GM19397 (cell line): ENCODE results near the gene REXO4.
"Not testable (repeated sequence)": the region's sequence is repeated elsewhere in the genome, so short reads cannot be mapped to it uniquely, and the experiment has no call there.

Experiments
- ATAC-seq: cut with Tn5 transposase; IDR thresholded peaks from one replicate; pipeline ENCODE4 v1.9.1; 2021; ENCODE audit warnings: mild to moderate bottlenecking, moderate library complexity; ENCODE audit not compliant: unreplicated experiment

The REXO4 gene

DNA sequence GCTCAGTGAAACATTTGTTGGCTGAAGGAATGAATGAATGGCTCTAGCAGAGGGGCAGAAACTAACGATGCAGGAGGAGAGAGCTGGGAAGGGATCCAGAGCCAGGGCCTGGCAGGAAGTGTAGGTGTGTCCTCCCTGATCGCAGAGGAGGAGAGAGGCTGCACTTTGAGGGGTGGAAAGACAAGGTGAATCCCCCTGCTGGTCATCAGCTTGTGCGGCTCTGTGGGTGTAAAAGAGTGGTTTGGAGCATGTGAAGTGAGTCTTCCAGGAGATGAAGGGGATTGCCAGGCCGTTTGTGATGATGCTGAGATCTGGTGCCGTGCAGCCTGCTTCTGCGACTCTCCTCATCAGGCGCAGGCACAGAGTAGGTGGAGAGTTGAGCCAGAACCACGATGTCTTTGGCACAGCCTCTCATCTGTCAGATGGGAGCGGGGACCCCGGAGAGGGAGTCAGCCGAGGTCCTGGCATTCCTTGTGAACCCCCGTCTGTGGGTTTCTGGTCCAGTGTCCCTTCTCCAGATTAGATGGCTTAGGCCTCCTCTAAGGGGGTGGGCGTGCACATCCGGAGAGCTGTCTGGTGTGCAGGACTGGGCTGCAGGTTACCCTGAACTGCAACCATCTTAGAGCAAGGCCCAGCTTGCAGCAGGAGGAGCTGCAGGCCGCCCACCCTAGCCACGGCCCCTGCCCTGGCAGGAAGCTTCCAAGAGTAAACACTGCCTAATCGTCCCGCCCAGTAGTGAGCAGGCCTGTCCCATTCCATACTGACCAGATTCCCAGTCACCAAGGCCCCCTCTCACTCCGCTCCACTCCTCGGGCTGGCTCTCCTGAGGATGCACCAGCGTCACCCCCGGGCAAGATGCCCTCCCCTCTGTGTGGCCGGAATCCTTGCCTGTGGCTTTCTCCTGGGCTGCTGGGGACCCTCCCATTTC is 4.1 kb upstream of the REXO4 start, which contains the start of gene ADAMTS13:
Gene ADAMTS13, plus strand, starts transcription at position 753 of the 928 bp plus-strand sequence. Its CDS starts 77 bp downstream, at position 830.
- no peak for ATAC-seq

DNA sequence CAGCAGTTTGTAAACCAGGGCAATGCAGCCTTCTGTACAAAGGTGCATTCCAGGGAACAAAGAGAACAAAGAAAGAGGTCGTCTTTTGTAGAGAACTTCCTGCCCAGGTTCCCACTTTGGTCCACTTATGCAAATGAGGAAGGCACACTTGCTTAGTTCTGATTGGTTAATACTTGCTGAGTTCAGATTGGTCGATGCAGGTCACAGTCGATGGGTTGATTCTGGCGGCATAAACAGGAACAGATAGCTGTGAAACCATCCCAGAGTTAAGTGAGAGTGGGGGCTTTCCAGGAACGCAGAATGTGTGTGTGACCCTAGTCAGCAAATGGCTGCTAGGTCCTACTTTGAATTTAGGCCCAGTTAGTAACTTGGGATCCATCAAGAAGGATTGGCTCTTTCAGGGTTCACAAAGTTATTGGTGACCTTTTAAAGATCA is 2.6 kb upstream of the REXO4 start:
- no peak for ATAC-seq

DNA sequence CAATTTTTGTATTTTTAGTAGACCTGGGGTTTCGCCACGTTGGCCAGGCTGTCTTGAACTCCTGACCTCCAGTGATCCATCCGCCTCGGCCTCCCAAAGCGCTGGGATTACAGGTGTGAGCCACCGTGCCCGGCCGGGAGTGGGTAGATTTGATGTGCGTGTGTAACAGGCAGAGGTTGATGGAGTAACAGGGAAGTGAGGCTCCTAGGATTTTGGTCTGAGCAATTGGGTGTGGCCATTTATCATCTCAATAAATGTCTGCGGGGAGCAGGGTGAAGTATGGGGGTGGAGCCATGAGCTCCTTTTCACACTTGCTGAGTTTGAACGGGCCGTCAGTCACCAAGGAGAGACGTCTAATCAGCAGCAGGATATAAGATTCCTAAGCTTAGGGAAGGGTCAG is 1.2 kb upstream of the REXO4 start:
- ATAC-seq, result no peak

DNA sequence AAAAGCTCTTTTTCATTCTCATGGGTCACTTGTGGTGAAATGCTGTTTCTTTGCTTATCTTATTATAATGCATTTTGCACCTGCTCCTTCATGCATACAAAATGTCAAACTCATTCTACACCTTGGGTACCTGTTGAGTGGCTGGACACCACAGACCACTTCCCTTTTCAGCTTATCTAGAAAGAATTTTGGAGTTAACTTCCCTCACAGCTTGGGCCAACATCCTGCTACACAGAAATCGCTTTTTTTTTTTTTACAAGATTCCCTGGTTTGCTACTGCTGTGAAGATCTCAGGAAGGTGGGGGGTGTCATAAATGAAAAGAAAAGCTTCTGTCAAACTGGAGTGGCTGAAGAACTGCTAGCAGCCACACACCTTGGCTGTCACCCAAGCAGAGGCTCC is 2.6 kb downstream of the REXO4 start:
- ATAC-seq, result no peak

DNA sequence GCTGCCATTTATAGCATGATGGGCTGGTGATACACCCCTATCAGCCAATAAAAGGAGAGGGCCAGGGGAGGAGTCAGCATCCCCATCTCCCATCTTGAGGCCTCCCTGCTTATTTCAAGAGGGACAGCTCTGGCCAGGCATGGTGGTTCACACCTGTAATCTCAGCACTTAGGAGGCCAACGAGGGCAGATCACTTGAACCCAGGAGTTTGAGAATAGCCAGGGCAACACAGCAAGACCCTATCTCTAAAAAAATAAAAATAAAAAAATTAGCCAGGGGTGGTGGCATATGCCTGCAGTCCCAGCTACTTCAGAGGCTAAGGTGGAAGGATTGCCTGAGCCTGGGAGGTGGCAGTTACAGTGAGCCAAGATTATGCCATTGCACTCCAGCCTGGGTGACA is 9.8 kb downstream of the REXO4 start:
- ATAC-seq, result no peak

DNA sequence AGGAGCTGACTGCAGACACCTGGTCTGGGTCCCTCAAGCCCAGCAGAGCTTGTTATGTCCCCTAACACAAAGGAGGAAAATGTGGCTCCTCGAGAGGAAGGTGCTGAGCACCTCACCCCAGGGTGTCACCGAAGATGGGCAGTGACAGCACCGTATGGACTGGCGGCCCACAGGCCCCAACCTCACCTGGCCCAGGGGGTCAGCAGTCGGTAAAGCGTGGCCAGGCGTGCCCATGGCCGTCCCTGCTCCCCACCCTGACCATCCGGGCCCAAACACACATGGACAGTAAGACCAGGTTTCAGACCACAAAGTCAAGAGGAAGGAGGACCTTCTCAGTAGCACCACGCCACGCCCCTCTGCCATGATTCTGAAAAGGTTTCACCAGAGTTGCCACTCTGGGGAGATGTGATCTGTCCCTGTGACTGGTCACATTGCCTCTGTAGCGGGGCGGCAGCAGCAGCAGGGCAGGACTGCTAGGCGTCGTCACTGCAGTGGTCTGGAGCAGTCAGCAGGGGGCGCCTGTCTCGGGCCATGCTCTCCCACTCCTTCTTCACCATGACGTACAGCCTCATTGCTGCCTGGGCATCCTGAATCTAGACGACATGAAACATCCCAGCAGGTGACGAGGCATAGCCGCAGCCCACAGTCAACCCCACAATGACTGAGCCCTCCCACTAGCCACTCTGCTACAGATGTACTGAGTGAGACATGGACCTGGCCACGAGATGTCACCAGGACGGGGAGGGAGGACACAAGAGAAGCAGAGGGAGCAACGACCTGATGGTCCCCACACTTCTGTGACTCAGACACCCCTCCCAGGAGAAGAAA is 11.1 kb downstream of the REXO4 start:
- ATAC-seq, result peak; percentile 59

DNA sequence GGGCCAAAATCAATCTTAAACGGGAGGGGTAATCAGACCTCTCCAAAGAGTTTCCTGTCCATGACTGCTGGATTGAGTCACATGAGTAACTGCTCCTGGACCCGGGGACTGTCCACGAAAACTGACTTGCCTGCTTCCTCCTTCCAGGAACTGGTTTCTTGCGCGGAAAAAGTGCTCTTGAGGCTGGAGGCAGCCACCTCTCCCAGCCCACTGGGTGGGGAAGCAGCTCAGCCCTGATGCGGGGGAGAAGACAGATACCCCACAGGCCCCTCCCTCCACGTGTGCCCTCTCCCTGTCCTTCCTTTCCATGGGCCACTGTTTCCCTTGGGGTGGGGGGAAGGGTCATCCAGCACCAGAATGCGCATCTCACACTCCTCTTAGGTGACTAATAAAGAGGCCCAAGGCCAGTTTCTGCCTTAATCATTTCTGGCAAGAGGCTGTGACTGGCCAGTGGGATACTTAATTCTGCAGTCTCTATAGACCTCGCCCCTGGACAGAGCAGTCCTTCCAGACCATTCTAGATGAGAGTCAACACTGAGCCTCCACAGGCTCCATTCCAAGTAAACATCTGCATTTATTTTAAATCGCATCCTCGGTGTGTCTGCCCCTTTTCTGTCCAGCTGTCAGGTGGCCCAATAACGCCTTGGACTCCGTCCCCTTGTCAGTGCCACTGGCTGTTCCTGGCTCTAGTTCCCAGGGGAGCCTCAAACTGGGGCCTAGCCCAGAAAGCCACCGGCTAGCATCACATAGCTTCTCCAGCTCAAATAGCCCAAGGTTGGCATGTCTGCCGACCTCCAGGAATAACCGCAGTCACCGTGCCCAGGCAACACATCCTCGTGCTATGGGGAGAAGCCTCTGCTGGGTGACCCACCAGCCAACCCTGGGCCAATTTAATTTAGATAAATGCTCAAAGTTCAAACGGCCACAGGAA is 12.0 kb downstream of the REXO4 start:
- no peak for ATAC-seq

DNA sequence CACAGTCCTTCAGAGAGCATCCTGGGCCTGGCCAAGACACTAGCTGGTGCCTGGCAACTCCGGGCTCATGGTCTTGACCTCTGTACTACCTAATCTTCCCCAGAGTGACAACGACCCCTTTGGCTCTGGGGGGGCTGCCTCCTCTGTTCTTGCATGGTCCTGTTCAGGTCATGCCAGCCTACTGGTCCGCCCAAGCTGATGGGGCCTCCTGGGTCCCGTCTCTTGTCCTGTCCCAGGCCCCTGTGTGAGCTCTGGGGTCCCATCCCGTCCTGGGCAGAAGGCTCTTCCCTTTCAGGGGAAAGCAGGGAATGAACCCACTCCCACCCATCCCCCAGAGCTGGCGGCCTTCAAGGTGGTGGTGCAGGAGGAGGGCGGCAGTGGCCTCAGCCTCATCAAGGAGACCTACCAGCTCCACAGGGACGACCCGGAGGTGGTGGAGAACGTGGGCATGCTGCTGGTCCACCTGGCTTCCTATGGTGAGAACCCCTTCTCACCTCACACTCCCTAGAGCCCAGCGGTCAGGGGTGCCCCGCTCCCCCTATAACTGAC is 13.3 kb downstream of the REXO4 start:
- no peak for ATAC-seq

DNA sequence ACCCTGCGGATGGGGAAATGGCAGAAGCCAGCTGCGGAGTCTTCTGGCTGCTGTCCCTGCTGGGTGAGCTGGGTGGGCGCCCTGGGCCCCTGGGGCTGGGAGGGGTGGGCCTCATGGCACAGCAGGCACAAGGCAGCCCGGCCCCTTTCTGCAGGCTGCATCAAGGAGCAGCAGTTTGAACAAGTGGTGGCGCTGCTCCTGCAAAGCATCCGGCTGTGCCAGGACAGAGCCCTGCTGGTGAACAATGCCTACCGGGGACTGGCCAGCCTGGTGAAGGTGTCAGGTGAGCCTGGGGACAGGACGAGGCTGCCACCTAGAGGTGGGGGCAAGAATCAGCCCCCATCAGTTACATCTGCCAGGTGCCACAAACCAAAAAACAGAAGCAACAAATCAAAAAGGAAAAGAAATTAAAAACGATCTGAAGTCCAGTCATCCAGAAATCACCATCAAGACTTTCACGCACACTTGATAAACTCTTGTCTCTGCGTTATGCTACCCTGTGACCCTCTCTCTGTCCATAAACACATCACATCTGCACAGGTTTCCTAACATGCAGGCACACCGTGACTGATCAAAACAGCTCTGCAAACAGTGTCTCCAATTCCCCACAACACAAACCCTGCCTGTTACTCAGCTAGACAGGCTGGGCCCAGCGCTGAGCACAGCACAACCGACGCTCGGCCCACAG is 13.9 kb downstream of the REXO4 start:
- ATAC-seq, result no peak

DNA sequence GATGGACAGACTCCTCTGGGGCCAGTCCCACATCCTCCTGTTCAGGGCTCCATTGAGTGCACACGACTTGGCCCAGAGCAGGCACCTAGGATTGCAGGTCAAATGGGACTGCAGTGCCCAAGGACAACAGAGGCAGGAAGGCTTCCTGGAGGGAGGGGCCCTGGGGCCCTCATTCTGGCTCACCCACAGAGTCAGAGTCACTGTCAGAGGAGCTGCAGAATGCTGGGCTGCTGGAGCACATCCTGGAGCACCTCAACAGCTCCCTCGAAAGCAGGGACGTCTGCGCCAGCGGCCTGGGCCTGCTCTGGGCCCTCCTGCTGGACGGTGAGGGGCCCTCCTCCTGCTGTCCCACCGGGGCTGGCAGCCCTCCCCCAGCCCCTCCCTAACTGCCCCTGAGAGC is 15.1 kb downstream of the REXO4 start:
- ATAC-seq, result no peak

DNA sequence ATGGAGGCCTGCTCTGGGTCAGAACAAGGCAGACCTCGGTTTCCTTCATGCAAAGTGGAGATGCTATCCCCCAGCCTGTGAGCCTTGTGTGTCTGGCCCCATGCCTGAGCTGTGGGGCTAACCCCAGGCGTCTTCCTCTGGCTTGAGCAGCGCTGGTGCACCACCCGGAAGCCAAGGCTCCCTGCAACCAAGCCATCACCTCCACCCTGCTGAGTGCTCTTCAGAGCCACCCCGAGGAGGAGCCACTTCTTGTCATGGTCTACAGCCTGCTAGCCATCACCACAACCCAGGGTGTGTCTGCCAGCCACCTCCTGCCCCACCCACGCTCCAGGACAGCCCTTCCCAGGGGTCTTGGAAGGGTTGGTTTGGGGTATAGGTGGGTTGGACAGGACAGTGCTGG is 16.2 kb downstream of the REXO4 start:
- no peak for ATAC-seq

DNA sequence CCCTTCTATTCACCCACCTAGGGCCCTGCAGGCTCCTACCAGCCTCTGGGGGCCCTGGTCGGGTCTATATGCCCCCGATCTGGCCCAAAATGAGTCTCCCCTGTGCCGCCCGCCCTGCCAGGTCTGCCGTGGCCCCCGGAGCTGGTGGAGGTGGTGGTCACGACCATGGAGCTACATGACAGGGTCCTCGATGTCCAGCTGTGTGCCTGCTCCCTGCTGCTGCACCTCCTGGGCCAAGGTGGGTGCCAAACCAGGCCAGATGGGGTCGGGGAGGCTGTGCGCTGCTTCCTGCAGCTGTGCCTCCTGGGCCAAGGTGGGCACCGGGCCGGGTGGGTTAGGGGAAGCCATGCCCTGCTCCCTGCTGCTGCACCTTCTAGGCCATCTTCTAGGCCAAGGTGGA is 17.5 kb downstream of the REXO4 start:
- no peak for ATAC-seq

DNA sequence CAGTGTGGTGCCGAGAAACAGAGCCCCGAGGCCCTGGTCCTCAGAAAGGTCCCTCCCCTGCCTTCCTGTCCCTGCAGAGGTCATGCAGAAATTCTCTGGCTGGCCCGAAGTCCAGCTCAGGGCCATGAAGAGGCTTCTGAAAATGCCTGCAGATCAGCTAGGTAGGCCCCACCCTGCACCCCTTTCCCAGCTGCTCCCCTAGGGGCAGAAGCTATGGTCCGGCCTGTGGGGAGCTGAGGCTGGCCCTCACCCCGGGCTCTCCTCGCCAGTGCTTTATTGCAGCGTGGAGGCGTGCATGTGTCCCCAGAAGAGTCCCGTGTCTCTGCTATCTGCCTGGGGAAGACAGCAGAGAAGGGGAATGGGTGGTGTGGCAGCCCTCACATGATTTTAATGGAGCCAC is 19.9 kb downstream of the REXO4 start:
- ATAC-seq, result no peak

DNA sequence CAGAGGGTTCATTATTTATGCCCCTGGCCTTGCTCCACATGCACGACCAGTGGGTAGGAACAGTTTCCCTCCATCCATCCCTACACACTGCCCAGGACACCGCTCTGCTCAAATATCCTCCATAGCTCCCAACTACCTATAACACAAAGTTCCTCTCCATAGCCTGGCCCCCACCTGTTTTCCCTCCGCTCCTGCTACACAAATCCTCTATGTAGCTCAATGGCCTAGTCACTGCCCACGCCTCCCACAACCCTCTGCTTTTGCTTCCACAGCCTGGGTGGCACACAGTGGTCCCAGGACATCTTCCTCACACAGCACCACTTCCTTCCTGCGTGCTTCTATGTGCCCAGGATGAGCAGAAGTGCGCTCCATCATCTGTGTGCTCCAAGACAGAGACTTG is 20.4 kb downstream of the REXO4 start:
- ATAC-seq, result no peak

DNA sequence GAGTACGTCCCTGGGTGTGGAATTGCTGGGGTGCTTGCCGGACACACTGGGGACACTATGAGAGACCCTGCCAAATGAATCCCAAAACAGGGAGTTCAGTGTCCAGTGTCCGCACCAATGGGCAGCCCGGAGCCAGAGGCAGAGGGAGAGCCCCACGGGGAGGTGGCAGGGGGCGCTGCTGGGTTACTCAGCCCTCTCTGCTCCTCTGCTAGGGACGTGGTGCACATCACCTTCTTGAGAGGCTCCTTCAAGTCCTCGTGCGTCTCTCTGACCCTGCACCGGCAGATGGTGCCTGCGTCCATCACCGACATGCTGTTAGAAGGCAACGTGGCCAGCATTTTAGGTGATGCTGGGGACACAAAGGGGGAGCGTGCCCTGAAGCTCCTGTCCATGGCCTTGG is 20.9 kb downstream of the REXO4 start:
- no peak for ATAC-seq

DNA sequence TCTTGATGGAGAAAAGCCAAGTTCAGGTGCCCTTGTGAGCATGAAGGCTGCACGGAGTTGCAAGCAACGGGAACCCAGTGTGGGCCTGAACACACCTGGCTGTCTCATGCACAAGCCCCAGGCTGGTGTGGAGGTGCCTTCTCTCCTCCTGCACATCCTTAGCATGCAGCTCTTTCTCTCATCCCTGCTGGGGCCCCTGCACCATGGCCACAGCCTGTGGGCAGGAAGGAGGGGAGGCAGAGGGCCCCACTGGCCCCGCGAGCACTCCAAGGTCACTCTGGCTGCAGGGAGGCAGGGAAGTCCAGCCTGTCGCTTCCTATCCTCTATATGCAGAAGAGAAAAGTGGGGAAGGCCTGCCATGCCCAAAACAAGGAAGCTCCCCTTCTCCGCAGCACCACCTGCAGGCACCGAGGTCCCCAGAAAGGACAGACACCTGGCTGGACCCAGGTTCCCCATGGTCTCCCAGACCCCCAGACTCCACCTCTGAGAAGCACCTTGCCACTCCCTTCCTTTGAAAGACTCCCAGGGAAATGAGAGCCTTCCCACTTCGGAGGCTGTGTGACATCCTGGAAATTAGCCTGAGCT is 23.0 kb downstream of the REXO4 start:
- no peak for ATAC-seq

DNA sequence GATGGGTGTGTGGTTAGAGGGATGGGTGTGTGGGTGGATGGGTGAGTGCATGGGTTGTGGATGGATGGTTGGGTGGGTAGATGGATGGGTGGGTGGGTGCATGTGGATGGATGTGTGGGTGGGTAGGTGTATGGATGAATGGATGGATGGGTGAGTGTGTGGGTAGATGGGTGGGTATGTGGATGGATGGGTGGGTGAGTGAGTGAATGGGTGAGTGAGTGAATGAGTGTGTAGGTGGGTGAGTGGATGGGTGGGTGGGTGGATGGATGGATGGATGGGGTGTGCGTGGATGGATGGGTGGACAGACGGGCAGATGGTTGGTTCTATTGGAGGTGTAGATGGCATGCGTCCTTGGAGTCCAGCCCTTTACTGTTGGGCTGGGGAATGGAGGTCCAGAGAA is 24.4 kb downstream of the REXO4 start:
- no peak for ATAC-seq

DNA sequence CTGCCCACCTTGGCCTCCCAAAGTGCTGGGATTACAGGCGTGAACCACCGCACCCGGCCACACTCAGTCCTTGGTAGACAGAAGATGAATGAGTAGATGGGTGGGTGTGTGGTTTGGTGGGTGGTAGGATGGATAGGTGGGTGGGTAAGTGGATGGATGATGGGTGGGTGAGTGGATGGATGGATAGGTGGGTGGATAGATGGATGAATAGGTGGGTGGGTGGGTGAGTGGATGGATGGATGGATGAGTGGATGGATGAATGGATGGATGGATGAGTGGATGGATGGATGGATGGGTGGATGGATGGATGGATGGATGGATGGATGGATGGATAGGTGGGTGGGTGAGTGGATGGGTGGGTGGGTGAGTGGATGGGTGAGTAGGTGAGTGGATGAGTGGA is 25.5 kb downstream of the REXO4 start:
- ATAC-seq, result not testable (repeated sequence)

DNA sequence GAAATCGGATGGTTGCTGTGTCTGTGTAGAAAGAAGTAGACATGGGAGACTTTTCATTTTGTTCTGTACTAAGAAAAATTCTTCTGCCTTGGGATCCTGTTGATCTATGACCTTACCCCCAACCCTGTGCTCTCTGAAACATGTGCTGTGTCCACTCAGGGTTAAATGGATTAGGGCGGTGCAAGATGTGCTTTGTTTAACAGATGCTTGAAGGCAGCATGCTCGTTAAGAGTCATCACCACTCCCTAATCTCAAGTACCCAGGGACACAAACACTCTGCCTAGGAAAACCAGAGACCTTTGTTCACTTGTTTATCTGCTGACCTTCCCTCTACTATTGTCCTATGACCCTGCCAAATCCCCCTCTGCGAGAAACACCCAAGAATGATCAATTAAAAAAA is 26.4 kb downstream of the REXO4 start:
- ATAC-seq, result not testable (repeated sequence)

DNA sequence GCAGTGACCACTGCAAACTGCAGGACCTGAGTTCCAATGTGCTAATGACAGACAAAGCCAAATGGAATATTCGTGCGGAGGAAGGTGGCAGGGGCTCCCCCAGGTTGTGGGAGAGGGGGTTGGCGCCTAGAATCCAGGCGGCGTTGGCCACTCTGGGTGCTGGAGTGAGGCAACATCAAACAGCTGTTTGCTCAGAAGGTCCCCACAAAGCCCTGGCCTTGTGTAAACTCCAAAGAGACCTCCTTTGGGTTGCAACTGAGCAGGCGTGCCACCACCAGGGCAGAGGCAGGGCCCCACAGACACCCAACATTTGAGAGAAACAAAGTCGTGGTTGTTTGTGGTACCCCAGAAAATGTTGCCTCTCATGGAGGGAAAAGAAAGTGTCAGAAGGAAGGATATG is 27.1 kb downstream of the REXO4 start:
- no peak for ATAC-seq
